ENCODE measurements around the gene MNDA.
"Not testable (repeated sequence)": the region's sequence is repeated elsewhere in the genome, so short reads cannot be mapped to it uniquely, and the experiment has no call there.

Gene MNDA

DNA sequence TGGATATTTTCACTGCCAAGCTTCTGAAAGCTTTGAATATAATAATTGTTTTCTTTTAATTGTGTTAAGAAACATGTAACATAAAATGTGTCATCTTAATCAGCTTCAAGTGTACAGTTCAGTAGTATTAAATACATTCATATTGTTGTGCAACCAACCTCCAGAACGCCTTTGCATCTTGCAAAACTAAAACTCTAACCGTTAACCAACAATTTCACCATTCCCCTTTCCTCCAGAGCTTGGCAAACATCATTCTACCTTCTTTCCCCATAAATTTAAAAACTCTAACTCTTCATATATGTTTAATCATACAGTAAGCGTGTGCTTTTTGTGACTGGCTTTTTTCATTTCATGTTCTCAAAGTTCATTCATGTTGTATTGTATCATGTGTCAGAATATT is 2.1 kb downstream of the MNDA start:
- H3K36me3 ChIP-seq (ENCODE audit: control insufficient read depth in 2 of 2, insufficient read depth in 2 of 2, low read length in 2 of 2): no peaks in the 10 kb centered on the region
- no peak overlapping the region for H3K9ac ChIP-seq (ENCODE audit: low read depth in 1 of 2, low read length in 2 of 2)
- H3K4me3 ChIP-seq (ENCODE audit: low read length in 2 of 2): no peak overlapping the region
- H3K27me3 ChIP-seq (ENCODE audit: control insufficient read depth in 2 of 2, insufficient read depth in 2 of 2, low read length in 2 of 2): no peaks in the 10 kb centered on the region
- peaks cover 0 to 1% of the 10 kb centered on the region in 2 donors for H3K9me3 ChIP-seq (ENCODE audit: control insufficient read depth in 2 of 2, low read length in 2 of 2)
- no peak overlapping the region for H3K27ac ChIP-seq (ENCODE audit: low read depth in 2 of 2, low read length in 2 of 2)
- no peaks in the 10 kb centered on the region for H3K4me1 ChIP-seq (ENCODE audit: control insufficient read depth in 2 of 2, insufficient read depth in 2 of 2, low read length in 2 of 2)

DNA sequence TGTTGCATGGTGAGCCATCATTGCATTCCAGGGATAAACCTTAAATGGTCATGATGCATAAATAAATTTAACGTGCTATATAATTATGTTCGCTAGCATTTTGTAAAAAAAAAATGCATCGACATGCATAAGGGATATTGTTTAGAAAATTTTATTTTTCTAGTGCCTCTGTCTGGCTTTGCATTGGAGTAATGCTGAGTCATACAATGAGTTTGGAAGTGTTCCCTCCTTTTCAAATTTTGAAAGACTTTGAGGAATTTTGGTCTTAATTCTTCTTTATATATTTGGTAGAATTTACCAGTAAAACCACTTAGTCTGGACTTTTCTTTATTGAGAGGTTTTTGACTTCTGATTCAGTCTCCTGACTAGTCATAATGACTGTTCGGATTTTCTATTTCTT is 4.9 kb downstream of the MNDA start:
- Histone ChIP-seq H3K4me1 (ENCODE audit: control insufficient read depth in 2 of 2, insufficient read depth in 2 of 2, low read length in 2 of 2) (no peaks in the 10 kb centered on the region), H3K4me3 (ENCODE audit: low read length in 2 of 2) (no peak overlapping the region), H3K9ac (ENCODE audit: low read depth in 1 of 2, low read length in 2 of 2) (no peak overlapping the region), H3K36me3 (ENCODE audit: control insufficient read depth in 2 of 2, insufficient read depth in 2 of 2, low read length in 2 of 2) (no peaks in the 10 kb centered on the region), H3K9me3 (ENCODE audit: control insufficient read depth in 2 of 2, low read length in 2 of 2) (no peaks in the 10 kb centered on the region), H3K27ac (ENCODE audit: low read depth in 2 of 2, low read length in 2 of 2) (no peak overlapping the region), H3K27me3 (ENCODE audit: control insufficient read depth in 2 of 2, insufficient read depth in 2 of 2, low read length in 2 of 2) (no peaks in the 10 kb centered on the region)

DNA sequence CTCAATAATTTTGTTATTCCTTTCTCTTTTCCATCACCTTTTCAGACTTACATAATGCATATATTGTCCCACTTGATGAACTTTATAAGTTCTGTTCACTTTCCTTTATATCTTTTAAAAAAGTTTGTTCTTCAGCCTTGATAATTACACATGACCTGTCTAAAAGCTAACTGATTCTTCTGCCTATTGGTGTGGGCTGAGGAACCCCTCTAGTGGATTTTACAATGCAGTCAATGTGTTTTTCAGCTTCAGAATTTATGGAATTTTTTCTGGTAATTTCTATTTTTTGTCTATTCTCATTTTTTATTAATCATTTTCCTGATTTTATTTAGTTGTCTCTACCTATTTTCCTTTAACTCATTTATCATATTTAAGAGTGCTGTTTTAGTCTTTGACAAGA is 7.5 kb downstream of the MNDA start:
- Histone ChIP-seq H3K4me1 (ENCODE audit: control insufficient read depth in 2 of 2, insufficient read depth in 2 of 2, low read length in 2 of 2) (no peaks in the 10 kb centered on the region), H3K9me3 (ENCODE audit: control insufficient read depth in 2 of 2, low read length in 2 of 2) (no peaks in the 10 kb centered on the region), H3K36me3 (ENCODE audit: control insufficient read depth in 2 of 2, insufficient read depth in 2 of 2, low read length in 2 of 2) (no peaks in the 10 kb centered on the region), H3K27me3 (ENCODE audit: control insufficient read depth in 2 of 2, insufficient read depth in 2 of 2, low read length in 2 of 2) (no peaks in the 10 kb centered on the region), H3K9ac (ENCODE audit: low read depth in 1 of 2, low read length in 2 of 2) (no peak overlapping the region), H3K4me3 (ENCODE audit: low read length in 2 of 2) (no peak overlapping the region), H3K27ac (ENCODE audit: low read depth in 2 of 2, low read length in 2 of 2) (no peak overlapping the region)

DNA sequence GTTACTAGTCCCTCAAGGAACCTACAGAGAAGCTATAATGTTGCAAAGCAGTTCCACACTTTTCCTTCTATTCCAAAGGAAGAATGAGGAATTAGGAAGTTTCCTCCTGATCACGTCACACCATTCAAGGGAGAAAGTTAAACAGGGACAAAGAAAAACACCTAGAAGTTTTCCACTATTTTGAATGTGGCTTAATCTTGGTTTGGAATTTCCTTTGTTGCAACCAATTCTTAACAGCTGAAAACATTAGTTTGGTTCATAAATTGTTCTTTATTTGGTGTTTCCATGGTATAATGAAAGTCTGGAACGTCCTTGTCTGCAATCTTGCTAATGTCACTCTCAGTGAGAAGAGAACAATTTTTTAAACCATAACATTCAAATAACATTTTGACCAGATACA is 8.4 kb downstream of the MNDA start:
- Histone ChIP-seq H3K36me3 (ENCODE audit: control insufficient read depth in 2 of 2, insufficient read depth in 2 of 2, low read length in 2 of 2) (no peaks in the 10 kb centered on the region), H3K4me3 (ENCODE audit: low read length in 2 of 2) (no peak overlapping the region), H3K4me1 (ENCODE audit: control insufficient read depth in 2 of 2, insufficient read depth in 2 of 2, low read length in 2 of 2) (no peaks in the 10 kb centered on the region), H3K9me3 (ENCODE audit: control insufficient read depth in 2 of 2, low read length in 2 of 2) (no peaks in the 10 kb centered on the region), H3K27me3 (ENCODE audit: control insufficient read depth in 2 of 2, insufficient read depth in 2 of 2, low read length in 2 of 2) (no peaks in the 10 kb centered on the region), H3K27ac (ENCODE audit: low read depth in 2 of 2, low read length in 2 of 2) (no peak overlapping the region), H3K9ac (ENCODE audit: low read depth in 1 of 2, low read length in 2 of 2) (no peak overlapping the region)

DNA sequence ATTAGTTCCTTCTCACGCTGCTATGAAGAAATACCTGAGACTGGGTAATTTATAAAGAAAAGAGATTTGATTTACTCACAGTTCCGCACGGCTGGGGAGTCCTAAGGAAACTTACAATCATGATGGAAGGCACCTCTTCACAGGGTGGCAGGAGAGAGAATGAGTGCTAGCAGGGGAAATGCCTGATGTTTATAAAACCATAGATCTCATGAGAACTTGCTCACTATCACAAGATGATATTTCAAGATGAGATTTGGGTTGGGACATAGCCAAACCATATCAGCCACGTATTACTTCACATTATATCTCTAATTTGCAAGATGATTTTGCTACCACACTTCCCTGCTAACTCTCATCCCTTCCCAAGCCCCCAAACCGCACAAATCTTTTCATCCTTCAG is 9.1 kb downstream of the MNDA start:
- no peak overlapping the region for H3K4me3 ChIP-seq (ENCODE audit: low read length in 2 of 2)
- H3K9me3 ChIP-seq (ENCODE audit: control insufficient read depth in 2 of 2, low read length in 2 of 2): no peaks in the 10 kb centered on the region
- no peaks in the 10 kb centered on the region for H3K36me3 ChIP-seq (ENCODE audit: control insufficient read depth in 2 of 2, insufficient read depth in 2 of 2, low read length in 2 of 2)
- H3K4me1 ChIP-seq (ENCODE audit: control insufficient read depth in 2 of 2, insufficient read depth in 2 of 2, low read length in 2 of 2): no peaks in the 10 kb centered on the region
- H3K9ac ChIP-seq (ENCODE audit: low read depth in 1 of 2, low read length in 2 of 2): no peak overlapping the region
- H3K27ac ChIP-seq (ENCODE audit: low read depth in 2 of 2, low read length in 2 of 2): no peak overlapping the region
- no peaks in the 10 kb centered on the region for H3K27me3 ChIP-seq (ENCODE audit: control insufficient read depth in 2 of 2, insufficient read depth in 2 of 2, low read length in 2 of 2)

DNA sequence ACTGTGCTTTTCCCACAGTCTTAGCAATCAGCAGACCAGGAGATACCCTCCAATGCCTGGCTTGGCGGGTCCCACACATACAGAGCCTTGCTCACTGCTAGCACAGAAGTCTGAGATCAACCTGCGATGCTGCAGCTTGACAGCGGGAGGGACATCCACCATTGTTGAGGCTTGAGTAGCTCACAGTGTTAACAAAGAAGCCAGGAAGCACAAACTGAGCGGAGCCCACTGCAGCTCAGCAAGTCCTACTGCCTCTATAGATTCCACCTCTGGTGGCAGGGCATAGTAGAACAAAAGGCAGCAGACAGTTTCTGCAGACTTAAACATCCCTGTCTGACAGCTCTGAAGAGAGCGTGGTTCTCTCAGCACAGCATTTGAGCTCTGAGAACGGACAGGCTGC is 33.4 kb downstream of the MNDA start:
- Histone ChIP-seq H3K36me3 (ENCODE audit: control insufficient read depth in 2 of 2, insufficient read depth in 2 of 2, low read length in 2 of 2) (no peaks in the 10 kb centered on the region), H3K27ac (ENCODE audit: low read depth in 2 of 2, low read length in 2 of 2) (no peak overlapping the region), H3K4me3 (ENCODE audit: low read length in 2 of 2) (no peak overlapping the region), H3K9me3 (ENCODE audit: control insufficient read depth in 2 of 2, low read length in 2 of 2) (no peaks in the 10 kb centered on the region), H3K27me3 (ENCODE audit: control insufficient read depth in 2 of 2, insufficient read depth in 2 of 2, low read length in 2 of 2) (no peaks in the 10 kb centered on the region), H3K4me1 (ENCODE audit: control insufficient read depth in 2 of 2, insufficient read depth in 2 of 2, low read length in 2 of 2) (no peaks in the 10 kb centered on the region), H3K9ac (ENCODE audit: low read depth in 1 of 2, low read length in 2 of 2) (no peak overlapping the region)

DNA sequence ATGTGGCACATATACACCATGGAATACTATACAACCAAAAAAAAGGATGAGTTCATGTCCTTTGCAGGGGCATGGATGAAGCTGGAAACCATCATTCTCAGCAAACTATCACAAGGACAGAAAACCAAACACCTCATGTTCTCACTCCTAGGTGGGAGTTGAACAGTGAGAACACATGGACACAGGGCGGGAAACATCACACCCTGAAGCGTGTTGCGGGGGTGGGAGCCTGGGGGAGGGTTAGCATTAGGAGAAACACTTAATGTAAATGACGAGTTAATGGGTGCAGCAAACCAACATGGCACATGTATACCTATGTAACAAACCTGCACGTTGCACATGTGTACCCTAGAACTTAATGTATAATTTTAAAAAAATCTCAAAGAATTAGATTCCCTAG is 39.3 kb downstream of the MNDA start:
- not testable (repeated sequence) for H3K9me3 ChIP-seq (ENCODE audit: control insufficient read depth in 2 of 2, low read length in 2 of 2); H3K27ac ChIP-seq (ENCODE audit: low read depth in 2 of 2, low read length in 2 of 2); H3K9ac ChIP-seq (ENCODE audit: low read depth in 1 of 2, low read length in 2 of 2); H3K4me1 ChIP-seq (ENCODE audit: control insufficient read depth in 2 of 2, insufficient read depth in 2 of 2, low read length in 2 of 2); H3K4me3 ChIP-seq (ENCODE audit: low read length in 2 of 2); H3K27me3 ChIP-seq (ENCODE audit: control insufficient read depth in 2 of 2, insufficient read depth in 2 of 2, low read length in 2 of 2); H3K36me3 ChIP-seq (ENCODE audit: control insufficient read depth in 2 of 2, insufficient read depth in 2 of 2, low read length in 2 of 2)

DNA sequence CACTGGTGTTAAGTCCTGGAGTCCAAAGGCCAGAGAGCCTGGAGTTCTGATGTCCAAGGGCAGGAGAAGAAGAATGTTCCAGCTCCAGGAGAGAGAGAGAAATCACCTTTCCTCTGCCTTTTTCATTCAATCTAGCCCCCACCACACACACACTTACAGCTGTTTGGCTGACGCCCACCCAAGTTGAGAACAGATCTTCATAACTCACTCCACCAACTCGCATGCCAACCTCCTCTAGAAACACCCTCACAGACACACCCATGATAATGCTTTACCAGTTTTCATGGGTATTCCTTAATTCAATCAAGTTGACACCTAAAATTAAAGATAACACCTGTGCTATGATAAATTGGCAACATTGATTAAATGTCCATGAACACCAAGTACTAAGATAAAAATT is 42.0 kb downstream of the MNDA start:
- H3K4me1 ChIP-seq (ENCODE audit: control insufficient read depth in 2 of 2, insufficient read depth in 2 of 2, low read length in 2 of 2): no peaks in the 10 kb centered on the region
- no peaks in the 10 kb centered on the region for H3K36me3 ChIP-seq (ENCODE audit: control insufficient read depth in 2 of 2, insufficient read depth in 2 of 2, low read length in 2 of 2)
- H3K27ac ChIP-seq (ENCODE audit: low read depth in 2 of 2, low read length in 2 of 2): no peak overlapping the region
- H3K27me3 ChIP-seq (ENCODE audit: control insufficient read depth in 2 of 2, insufficient read depth in 2 of 2, low read length in 2 of 2): no peaks in the 10 kb centered on the region
- H3K9ac ChIP-seq (ENCODE audit: low read depth in 1 of 2, low read length in 2 of 2): no peak overlapping the region
- no peak overlapping the region for H3K4me3 ChIP-seq (ENCODE audit: low read length in 2 of 2)
- H3K9me3 ChIP-seq (ENCODE audit: control insufficient read depth in 2 of 2, low read length in 2 of 2): no peaks in the 10 kb centered on the region

DNA sequence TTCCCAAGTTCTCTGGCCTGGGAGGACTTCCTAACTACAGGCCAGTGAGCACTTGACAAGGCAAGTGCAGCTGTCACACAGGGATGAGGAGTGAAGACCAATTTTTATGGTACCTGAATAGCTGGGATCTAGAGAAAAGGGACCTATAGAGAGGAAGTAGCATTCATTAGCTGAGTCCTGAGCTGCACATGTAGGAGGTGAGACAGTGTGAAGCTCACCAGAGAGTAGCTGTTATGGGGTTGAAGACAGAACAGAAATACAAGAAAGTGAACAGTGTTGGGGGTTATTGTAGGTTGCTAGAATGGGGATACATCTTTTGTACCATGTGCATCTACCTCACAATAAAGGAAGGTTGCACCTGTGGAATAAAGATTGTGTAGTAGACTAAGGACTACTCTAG is 62.5 kb downstream of the MNDA start:
- Histone ChIP-seq H3K4me1 (ENCODE audit: control insufficient read depth in 2 of 2, insufficient read depth in 2 of 2, low read length in 2 of 2) (no peaks in the 10 kb centered on the region), H3K9me3 (ENCODE audit: control insufficient read depth in 2 of 2, low read length in 2 of 2) (no peaks in the 10 kb centered on the region), H3K9ac (ENCODE audit: low read depth in 1 of 2, low read length in 2 of 2) (no peak overlapping the region), H3K36me3 (ENCODE audit: control insufficient read depth in 2 of 2, insufficient read depth in 2 of 2, low read length in 2 of 2) (no peaks in the 10 kb centered on the region), H3K27me3 (ENCODE audit: control insufficient read depth in 2 of 2, insufficient read depth in 2 of 2, low read length in 2 of 2) (no peaks in the 10 kb centered on the region), H3K4me3 (ENCODE audit: low read length in 2 of 2) (no peak overlapping the region), H3K27ac (ENCODE audit: low read depth in 2 of 2, low read length in 2 of 2) (no peak overlapping the region)

DNA sequence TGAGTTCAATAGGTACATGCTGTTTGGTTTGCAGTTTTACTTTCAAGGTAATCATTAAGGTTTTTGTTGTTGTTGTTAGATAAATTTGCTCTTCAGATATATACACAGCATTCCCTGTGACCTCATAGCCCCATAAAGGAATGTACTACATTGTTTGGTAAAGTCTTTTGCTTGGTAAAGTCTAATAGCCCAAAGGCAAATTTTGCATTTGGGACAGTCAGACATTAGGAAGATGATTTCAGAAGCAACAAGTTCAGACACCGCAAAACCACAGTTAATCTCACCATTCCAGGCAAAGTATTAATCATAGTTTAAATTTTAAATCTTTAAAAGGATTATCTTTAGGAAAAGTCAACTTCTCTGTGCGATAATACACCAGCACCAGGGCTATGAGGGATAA is 67.6 kb downstream of the MNDA start:
- no peaks in the 10 kb centered on the region for H3K9me3 ChIP-seq (ENCODE audit: control insufficient read depth in 2 of 2, low read length in 2 of 2)
- H3K4me3 ChIP-seq (ENCODE audit: low read length in 2 of 2): no peak overlapping the region
- no peaks in the 10 kb centered on the region for H3K36me3 ChIP-seq (ENCODE audit: control insufficient read depth in 2 of 2, insufficient read depth in 2 of 2, low read length in 2 of 2)
- no peak overlapping the region for H3K27ac ChIP-seq (ENCODE audit: low read depth in 2 of 2, low read length in 2 of 2)
- no peak overlapping the region for H3K9ac ChIP-seq (ENCODE audit: low read depth in 1 of 2, low read length in 2 of 2)
- no peaks in the 10 kb centered on the region for H3K27me3 ChIP-seq (ENCODE audit: control insufficient read depth in 2 of 2, insufficient read depth in 2 of 2, low read length in 2 of 2)
- H3K4me1 ChIP-seq (ENCODE audit: control insufficient read depth in 2 of 2, insufficient read depth in 2 of 2, low read length in 2 of 2): no peaks in the 10 kb centered on the region

Data from mucosa of rectum (tissue), 2 donors.